NCI-H524 (cell line): ENCODE results near the gene YTHDC1.
"Not testable (repeated sequence)": the region's sequence is repeated elsewhere in the genome, so short reads cannot be mapped to it uniquely, and the experiment has no call there.

ENCODE experiments used
- DNase-seq, 2 experiments: peaks; one replicate each; lab custom pipeline; 2025; lab: John Stamatoyannopoulos, UW

Gene YTHDC1

GRCh38 chr4:68288393-68288740 lies 61.5 kb downstream of the YTHDC1 start:
- no peak for DNase-seq

GRCh38 chr4:68287704-68288392 lies 62.0 kb downstream of the YTHDC1 start:
- DNase-seq: no peak

- no peak for DNase-seq
Measured at GRCh38 chr4:68283714-68284113, 66.2 kb downstream of the YTHDC1 start.

GRCh38 chr4:68283095-68283494 lies 66.8 kb downstream of the YTHDC1 start:
- no peak for DNase-seq

- DNase-seq: not testable (repeated sequence)
Measured at GRCh38 chr4:68281796-68282740, 67.8 kb downstream of the YTHDC1 start.

GRCh38 chr4:68278029-68278428 lies 71.9 kb downstream of the YTHDC1 start:
- DNase-seq: no peak

GRCh38 chr4:68277627-68278026 lies 72.3 kb downstream of the YTHDC1 start:
- DNase-seq: no peak

GRCh38 chr4:68272860-68273259 lies 77.0 kb downstream of the YTHDC1 start:
- DNase-seq: no peak

- DNase-seq: no peak
Measured at GRCh38 chr4:68272380-68272779, 77.5 kb downstream of the YTHDC1 start.

- peak in 1 of 2 experiments; percentile 42 for DNase-seq
Measured at GRCh38 chr4:68271851-68272357, 78.0 kb downstream of the YTHDC1 start.

GRCh38 chr4:68267433-68267944 lies 82.4 kb downstream of the YTHDC1 start:
- no peak for DNase-seq

GRCh38 chr4:68264875-68265565 lies 84.9 kb downstream of the YTHDC1 start:
- DNase-seq: no peak
